Hepatic stellate cell (primary cell): Measurements from ENCODE around the gene ARHGDIA.
"Not testable (repeated sequence)": the region's sequence is repeated elsewhere in the genome, so short reads cannot be mapped to it uniquely, and the experiment has no call there.

Experiments
- DNase-seq: peaks from one replicate; pipeline ENCODE4 v3.0.0; 2011; ENCODE audit warnings: low spot score

Gene ARHGDIA

DNA sequence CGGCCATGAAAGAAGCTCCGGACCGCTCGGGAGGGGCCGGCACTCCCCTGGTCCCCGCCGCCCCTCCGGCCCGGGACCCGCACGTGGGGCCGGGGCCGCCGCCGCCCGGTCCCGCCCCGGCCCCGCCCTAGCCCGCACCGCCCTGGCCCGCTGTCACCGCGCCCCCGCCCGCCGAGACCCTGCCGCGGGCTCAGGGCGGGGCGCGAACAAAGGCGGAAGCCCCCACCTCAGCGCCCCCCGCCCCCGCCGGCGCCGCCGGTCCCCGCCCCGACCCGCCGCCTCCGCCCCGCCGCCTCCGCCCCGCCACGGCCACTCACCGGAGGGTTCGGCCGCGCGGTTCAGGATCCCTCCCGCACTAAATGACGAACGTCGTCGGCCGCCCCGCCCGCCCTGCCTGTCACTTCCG lies at the start of gene ARHGDIA:
ARHGDIA (minus strand) TSS at position 357 of the 406 bp plus-strand sequence. CDS start 1,407 bp downstream, outside the sequence.
- no peak for DNase-seq

DNA sequence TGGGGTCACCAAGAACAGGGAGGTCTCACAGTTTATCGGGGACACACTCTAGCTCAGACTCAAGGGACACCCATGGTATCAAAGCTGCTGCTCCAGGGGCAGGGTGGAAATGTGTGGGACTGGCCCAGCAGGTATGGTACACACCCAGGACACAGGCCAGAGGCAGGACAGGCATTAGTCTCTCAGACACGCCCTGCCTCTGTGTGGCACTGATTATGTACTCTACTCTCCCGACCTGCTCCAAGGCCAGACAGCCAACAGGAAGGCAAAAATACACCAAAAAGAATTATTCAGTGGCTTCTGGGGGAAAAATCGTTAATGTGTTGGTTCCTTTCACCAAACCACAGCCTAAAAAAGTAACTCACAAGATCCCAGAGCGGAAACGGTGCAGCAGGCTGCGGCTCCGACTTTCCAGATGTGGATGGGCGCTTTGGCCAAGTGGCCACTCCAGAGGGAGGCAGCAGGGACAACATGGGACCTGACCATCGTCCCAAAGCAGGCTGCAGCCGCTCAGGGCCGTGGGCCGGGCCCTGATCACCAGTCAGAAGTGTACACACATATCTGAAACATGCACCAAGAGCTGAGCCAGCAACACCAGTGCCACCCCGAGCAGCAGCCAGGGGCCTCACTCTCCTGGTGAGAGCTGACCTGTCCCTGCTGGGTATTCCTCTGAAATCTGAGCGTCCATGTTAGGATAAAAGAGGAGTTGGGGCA lies 47.9 kb upstream of the ARHGDIA start:
- DNase-seq = no peak

- not testable (repeated sequence) for DNase-seq
Measured at GRCh38 chr17:81918333-81918669, 47.2 kb upstream of the ARHGDIA start.

GRCh38 chr17:81917565-81918332 lies 46.6 kb upstream of the ARHGDIA start, which contains the start of gene SIRT7:
Gene SIRT7, minus strand, starts transcription at chr17:81918176. Its CDS starts 45 bp downstream, at chr17:81918131.
- DNase-seq = peak; percentile 98

DNA sequence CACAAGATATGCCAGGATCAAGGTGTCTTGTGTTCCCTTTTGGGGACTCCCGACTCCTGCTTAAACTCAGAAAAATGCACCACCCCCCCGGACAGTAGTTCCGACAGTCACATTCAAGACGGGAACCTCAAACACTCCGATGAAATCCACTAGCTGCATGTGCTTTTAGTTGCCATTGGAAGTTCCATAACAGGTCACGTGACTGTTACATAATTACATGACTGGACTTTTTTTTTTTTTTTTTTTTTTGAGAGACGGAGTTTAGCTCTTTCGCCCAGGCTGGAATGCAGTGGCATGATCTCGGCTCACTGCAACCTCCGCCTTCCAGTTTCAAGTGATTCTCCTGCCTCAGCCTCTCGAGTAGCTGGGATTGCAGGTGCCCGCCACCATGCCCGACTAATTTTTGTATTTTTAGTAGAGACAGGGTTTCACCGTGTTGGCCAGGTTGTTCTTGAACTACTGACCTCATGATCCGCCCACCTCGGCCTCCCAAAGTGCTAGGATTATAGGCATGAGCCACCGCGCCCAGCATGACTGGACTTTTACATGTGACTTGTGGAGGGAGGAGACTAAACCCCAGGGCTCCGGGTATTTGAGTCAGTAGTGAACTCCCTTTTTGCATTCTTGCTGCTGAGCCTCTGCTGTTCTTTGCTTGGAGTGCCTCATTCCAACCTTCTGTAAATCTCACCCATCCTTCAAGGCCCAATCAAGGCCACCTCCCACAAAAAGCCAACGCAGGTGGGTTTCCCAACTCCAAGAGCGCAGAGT lies 45.3 kb upstream of the ARHGDIA start:
- DNase-seq = peak; percentile 56

- DNase-seq = no peak
Measured at GRCh38 chr17:81915331-81915730, 44.2 kb upstream of the ARHGDIA start.

DNA sequence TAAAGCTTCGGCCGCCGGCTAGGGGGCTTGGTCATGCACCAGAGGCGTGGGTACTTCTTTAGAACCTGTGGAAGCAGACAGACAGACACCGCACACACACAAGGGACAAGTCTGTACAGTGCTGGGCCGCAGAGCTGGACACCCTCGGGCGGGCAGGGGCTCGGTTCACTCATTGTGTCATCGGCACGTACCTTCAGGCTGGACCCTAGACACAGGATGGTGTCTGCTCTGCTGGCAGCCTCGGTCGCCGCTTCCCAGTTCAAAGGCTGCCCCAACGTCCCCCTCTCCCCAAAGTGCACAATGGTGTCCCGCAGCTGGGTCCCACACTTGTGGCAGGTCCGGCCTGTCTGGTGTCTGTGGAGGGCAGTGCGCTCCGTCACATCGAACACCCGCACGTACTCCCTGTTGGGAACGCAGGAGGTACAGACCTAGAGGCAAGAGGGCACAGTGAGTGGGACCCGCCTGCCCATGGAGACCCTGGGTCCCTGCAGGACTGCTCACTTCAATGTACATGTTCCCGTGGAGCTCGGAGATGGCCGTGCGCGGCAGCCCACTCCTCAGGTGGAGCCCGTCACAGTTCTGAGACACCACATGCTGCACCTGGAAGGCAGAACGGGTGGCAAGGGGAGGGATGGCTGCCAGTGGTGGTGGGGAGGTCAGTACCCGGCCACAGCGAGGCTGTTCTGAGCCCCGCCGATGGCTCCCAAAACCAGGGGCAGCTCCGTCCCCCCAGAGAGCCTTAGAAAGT lies 43.1 kb upstream of the ARHGDIA start:
- DNase-seq = no peak

- DNase-seq = no peak
Measured at GRCh38 chr17:81913394-81914102, 42.4 kb upstream of the ARHGDIA start.

- DNase-seq = no peak
Measured at GRCh38 chr17:81912441-81913309, 41.5 kb upstream of the ARHGDIA start.

- DNase-seq = no peak
Measured at GRCh38 chr17:81911969-81912368, 40.8 kb upstream of the ARHGDIA start.

- peak; percentile 99 for DNase-seq
Measured at GRCh38 chr17:81911277-81911961, 40.3 kb upstream of the ARHGDIA start, which contains the start of gene PCYT2. Gene PCYT2, minus strand, starts transcription at chr17:81911399. Its CDS starts 44 bp downstream, at chr17:81911355.

DNA sequence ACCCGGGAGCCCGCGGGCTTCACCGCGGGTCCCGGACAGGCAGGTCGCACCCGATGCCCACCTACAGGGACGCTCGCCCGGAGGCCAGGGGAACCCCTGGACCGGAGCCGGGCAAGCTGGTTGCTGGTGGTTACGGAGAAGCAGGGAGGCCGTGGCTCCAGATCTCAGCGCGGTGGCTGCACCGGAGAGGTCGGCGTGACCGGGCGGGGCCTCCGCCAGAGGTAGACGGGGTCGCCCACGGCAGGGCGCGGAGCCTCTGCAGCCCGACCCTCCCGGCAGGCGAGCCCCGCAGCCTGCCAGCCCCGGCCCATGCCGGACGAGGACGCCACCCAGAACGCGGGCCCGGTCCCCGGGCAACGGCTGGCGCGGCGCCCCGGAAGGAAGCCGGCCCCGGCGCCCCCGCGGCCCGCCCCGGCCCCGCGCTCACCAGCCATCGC lies 39.7 kb upstream of the ARHGDIA start:
- DNase-seq = peak; percentile 64

DNA sequence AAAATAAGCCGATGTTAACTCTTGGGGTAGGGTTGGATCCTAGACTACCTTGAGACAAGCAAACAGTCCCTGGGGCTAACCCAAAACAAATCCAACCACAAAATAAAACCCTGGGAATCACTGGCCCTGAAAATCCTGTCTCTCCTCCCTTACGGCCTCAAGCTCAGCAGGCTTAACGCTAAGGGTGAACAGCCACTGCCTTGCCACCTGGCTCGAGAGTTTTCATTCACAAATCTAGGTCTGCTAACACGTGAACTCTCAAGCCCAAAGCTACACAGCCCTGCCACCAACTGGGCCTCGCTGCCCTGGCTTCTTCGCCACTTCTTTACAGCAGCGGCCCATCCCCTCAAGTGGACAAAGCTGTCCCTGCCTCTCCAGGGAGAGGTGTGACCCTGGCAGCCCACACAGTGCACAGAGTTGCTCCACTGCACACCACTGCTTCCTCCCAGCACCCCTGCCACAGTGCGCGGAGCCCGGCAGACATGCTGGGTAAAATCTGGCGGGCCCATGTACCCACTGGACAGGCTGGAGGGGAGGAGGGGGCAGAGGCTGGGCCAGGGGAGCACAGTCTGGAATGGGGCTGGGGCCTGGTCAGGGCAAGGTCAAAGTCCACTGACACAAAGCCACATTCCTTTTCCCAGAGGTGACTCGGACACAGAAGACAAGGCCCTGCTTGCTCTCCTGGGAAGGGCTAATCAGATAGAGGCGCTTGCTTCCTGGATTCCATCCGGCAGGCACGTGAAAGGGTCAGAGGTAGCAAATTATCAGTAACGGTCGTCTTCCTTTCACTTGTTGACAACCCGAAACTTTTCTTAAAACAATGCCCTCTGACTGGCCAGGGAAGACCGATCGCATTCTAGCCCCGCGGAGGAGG lies 39.1 kb upstream of the ARHGDIA start:
- peak; percentile 47 for DNase-seq

DNA sequence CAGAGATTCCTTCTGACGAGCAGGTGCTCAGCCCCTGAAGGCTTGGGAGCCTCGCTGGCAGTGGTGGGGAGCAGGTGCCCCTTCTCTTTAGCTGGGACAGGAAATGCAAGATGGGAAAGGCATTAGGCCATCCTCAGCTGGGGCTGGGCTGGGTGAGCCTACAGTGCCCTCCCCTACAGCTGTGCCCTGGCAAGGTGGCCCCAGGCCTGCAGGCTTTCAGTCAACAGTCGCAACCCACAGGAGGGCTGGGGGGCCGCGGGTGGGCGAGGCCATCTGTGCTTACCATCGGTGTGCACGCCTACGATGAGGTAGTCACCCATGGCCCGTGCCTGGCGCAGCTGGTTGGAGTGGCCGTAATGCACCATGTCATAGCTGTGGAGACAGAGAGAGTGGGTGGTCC lies 38.1 kb upstream of the ARHGDIA start:
- no peak for DNase-seq

DNA sequence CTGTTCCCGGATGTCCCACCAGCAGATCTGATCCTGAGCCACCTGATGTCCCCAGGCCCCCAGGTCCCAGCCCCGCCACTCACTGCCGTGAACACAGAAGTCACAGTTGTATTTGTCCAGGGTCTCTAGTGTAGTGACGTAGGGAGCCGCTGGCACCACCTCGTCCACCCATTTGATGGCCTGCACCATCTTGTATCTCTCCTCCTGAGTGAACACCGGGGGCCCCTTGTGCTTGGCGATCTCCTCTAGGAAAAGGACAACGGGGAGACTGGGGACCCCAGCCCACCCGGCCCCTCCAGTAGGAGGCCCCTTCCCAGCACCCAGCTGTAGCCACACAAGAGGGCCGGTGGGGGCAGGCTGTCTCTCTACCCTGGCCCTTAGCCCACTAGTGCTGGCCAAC lies 37.7 kb upstream of the ARHGDIA start:
- DNase-seq = no peak

DNA sequence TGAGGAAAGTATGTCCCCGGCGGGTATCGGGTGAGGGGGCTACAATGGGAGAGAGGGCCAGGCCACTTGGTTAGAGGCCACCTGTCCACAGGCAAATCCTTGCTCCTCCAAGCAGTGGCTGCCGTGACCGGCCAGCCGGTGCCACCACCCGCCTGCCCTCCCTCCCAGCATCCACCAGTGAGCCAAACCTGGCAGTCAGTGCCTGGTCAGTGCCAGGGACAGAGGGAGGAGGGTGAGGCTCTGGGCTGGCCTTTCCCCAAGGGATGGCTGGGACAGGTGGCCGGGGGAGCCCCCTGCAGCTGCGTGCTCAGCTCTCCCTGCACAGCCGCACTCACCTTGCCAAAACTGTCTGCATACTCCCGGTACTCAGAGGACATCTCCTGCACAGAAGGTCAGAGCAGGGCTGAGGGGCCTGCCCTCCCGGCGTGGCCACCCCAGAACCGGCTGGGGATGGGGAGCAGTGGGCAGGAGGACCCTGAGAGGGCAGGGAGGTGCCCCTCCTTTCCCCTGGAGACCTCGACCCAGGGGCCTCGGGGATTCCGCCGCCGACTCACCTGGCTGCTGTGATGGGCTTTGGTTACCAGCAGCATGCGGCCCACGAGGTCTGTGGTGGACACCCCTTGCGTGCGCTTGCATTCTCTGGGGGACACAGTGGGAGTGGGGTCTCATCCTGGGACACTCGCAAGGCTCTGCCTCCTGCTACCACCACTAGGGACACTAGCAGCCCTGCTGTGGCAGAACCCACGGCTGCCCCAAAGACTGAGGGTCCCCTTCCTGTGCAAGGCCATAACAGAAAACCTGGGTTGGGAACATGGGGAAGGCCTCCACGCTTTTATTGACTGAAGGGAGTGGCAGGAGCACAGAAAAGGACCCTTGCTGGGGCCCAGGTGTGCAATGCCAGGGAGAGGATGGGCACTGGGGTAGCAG lies 36.3 kb upstream of the ARHGDIA start:
- no peak for DNase-seq

GRCh38 chr17:81906476-81907218 lies 35.5 kb upstream of the ARHGDIA start:
- no peak for DNase-seq
